ENCODE data around the gene TRABD2B. TPM values are rescaled to one million over a fixed set of nuclear protein-coding genes. Genes with fewer than 3 reads are reported as not detected.

The TRABD2B gene
- total and polyA plus RNA-seq, 2 experiments from 2014 or later = 1.6 to 2.0 TPM

GRCh38 chr1:47963568-47964358 is 33.4 kb downstream of the TRABD2B start:
- no peak overlapping the region for H3K27ac ChIP-seq (ENCODE audit: low read depth)
- H3F3A ChIP-seq (replicated peaks; ENCODE audit: low read depth) = no peaks in the 10 kb centered on the region
- no peaks in the 10 kb centered on the region for H3K4me1 ChIP-seq (ENCODE audit: insufficient read depth)
- H2AFZ ChIP-seq = no peak overlapping the region
- Mint-ChIP-seq H3K9me3 (peaks cover 16% of the 10 kb centered on the region; the same call in 2 of the 3 replicates), H3K4me1 (peaks cover 31% of the 10 kb centered on the region), H3K27me3 (ENCODE audit: insufficient read depth, low read depth, poor library complexity) (peaks cover 4% of the 10 kb centered on the region), H3K36me3 (ENCODE audit: low read depth) (no peaks in the 10 kb centered on the region), H3K27ac (no peak overlapping the region; the same call in 1 of the 2 replicates), H3K4me3 (no peak overlapping the region)
- H3K4me2 ChIP-seq = no peak overlapping the region
- H3K9me2 ChIP-seq (ENCODE audit: insufficient read depth) = no peaks in the 10 kb centered on the region
- TF ChIP-seq POLR2AphosphoS5 (IDR thresholded peaks at IDR 0.05; ENCODE audit: low read depth) (no peak), ZNF331 (CRISPR knock-in tag; IDR thresholded peaks at IDR 0.05; ENCODE audit: low read depth) (no peak)
- H3K4me3 ChIP-seq = no peak overlapping the region
- no peaks in the 10 kb centered on the region for H3K36me3 ChIP-seq (ENCODE audit: insufficient read depth)
- DNase-seq (ENCODE audit: low spot score) (no peak), ATAC-seq (no peak)
- H3K79me2 ChIP-seq (replicated peaks; ENCODE audit: insufficient read depth) = no peaks in the 10 kb centered on the region; the same call in 1 of the 2 replicates
- no peaks in the 10 kb centered on the region for H3K27me3 ChIP-seq (ENCODE audit: insufficient read depth)
- H4K20me1 ChIP-seq (replicated peaks; ENCODE audit: insufficient read depth) = no peaks in the 10 kb centered on the region; the same call in 1 of the 2 replicates

DNA sequence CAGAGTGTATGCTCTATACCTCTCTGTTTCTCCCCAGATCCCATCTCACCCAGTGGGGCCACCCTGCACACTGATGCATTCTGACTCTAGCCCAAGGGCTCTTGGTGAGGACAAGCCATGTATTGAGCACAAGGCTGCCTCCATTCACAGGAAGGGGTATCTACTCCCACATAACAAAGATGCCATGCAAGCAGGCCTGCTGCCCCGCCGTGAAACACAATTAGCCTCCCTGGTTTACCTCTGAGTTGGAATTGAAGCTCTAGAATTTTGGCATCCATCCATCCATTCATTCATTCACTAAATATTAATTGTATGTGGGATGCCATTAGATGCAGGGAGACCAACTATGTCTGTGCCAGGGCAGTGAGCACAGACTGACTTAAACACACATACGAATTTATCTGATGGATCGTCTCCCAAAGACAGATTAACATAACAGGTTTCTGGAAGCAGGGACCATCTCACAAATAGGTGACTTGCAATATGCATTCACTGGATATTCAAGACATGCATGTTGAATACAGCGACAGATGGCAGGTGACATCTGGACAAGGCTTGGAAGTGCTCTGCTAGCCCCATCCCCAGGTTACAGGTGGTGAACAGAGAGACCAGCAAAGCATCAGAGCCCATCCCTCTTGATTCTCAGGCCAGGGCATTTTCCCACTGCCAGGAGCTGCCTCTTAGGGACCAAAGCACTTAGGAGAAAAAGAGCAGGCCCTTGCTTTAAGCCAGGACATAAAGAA is 34.3 kb downstream of the TRABD2B start:
- peaks cover 4% of the 10 kb centered on the region for H3K27me3 Mint-ChIP-seq (ENCODE audit: insufficient read depth, low read depth, poor library complexity)
- no peak overlapping the region for H3K27ac Mint-ChIP-seq
- Histone ChIP-seq H4K20me1 (replicated peaks; ENCODE audit: insufficient read depth) (no peaks in the 10 kb centered on the region; the same call in 1 of the 2 replicates), H3K36me3 (ENCODE audit: insufficient read depth) (no peaks in the 10 kb centered on the region), H3K4me2 (no peak overlapping the region), H3K27me3 (ENCODE audit: insufficient read depth) (no peaks in the 10 kb centered on the region), H3K27ac (ENCODE audit: low read depth) (no peak overlapping the region), H3K9me2 (ENCODE audit: insufficient read depth) (no peaks in the 10 kb centered on the region), H3K4me1 (ENCODE audit: insufficient read depth) (no peaks in the 10 kb centered on the region), H3K4me3 (no peak overlapping the region), H3F3A (replicated peaks; ENCODE audit: low read depth) (no peaks in the 10 kb centered on the region), H3K79me2 (replicated peaks; ENCODE audit: insufficient read depth) (no peaks in the 10 kb centered on the region; the same call in 1 of the 2 replicates), H2AFZ (no peak overlapping the region)
- no peaks in the 10 kb centered on the region for H3K36me3 Mint-ChIP-seq (ENCODE audit: low read depth)
- H3K4me1 Mint-ChIP-seq = peaks cover 26% of the 10 kb centered on the region
- no peak overlapping the region for H3K4me3 Mint-ChIP-seq
- DNase-seq (ENCODE audit: low spot score) (no peak), ATAC-seq (peak; percentile 73)
- H3K9me3 Mint-ChIP-seq = peaks cover 16% of the 10 kb centered on the region; the same call in 2 of the 3 replicates
- TF ChIP-seq STAT1 (IDR thresholded peaks at IDR 0.05; ENCODE audit: unreplicated experiment) = no peak
- TF ChIP-seq, protein P1, sequence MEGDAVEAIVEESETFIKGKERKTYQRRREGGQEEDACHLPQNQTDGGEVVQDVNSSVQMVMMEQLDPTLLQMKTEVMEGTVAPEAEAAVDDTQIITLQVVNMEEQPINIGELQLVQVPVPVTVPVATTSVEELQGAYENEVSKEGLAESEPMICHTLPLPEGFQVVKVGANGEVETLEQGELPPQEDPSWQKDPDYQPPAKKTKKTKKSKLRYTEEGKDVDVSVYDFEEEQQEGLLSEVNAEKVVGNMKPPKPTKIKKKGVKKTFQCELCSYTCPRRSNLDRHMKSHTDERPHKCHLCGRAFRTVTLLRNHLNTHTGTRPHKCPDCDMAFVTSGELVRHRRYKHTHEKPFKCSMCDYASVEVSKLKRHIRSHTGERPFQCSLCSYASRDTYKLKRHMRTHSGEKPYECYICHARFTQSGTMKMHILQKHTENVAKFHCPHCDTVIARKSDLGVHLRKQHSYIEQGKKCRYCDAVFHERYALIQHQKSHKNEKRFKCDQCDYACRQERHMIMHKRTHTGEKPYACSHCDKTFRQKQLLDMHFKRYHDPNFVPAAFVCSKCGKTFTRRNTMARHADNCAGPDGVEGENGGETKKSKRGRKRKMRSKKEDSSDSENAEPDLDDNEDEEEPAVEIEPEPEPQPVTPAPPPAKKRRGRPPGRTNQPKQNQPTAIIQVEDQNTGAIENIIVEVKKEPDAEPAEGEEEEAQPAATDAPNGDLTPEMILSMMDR (conservative IDR thresholded peaks at IDR 0.05; ENCODE audit: low read depth in 2 of 2) = no peak
- TF ChIP-seq CREB1 (CRISPR knock-in tag; IDR thresholded peaks at IDR 0.05; ENCODE audit: low read depth) = no peak
- no peak for TF ChIP-seq NANOG (IDR thresholded peaks at IDR 0.05; ENCODE audit: borderline replicate concordance)
- no peak for TF ChIP-seq POLR2AphosphoS5 (IDR thresholded peaks at IDR 0.05; ENCODE audit: low read depth)
- no peak for TF ChIP-seq ZNF331 (CRISPR knock-in tag; IDR thresholded peaks at IDR 0.05; ENCODE audit: low read depth)
- no peak for TF ChIP-seq ZNF114 (CRISPR knock-in tag; IDR thresholded peaks at IDR 0.05)
- TF ChIP-seq, protein P2, sequence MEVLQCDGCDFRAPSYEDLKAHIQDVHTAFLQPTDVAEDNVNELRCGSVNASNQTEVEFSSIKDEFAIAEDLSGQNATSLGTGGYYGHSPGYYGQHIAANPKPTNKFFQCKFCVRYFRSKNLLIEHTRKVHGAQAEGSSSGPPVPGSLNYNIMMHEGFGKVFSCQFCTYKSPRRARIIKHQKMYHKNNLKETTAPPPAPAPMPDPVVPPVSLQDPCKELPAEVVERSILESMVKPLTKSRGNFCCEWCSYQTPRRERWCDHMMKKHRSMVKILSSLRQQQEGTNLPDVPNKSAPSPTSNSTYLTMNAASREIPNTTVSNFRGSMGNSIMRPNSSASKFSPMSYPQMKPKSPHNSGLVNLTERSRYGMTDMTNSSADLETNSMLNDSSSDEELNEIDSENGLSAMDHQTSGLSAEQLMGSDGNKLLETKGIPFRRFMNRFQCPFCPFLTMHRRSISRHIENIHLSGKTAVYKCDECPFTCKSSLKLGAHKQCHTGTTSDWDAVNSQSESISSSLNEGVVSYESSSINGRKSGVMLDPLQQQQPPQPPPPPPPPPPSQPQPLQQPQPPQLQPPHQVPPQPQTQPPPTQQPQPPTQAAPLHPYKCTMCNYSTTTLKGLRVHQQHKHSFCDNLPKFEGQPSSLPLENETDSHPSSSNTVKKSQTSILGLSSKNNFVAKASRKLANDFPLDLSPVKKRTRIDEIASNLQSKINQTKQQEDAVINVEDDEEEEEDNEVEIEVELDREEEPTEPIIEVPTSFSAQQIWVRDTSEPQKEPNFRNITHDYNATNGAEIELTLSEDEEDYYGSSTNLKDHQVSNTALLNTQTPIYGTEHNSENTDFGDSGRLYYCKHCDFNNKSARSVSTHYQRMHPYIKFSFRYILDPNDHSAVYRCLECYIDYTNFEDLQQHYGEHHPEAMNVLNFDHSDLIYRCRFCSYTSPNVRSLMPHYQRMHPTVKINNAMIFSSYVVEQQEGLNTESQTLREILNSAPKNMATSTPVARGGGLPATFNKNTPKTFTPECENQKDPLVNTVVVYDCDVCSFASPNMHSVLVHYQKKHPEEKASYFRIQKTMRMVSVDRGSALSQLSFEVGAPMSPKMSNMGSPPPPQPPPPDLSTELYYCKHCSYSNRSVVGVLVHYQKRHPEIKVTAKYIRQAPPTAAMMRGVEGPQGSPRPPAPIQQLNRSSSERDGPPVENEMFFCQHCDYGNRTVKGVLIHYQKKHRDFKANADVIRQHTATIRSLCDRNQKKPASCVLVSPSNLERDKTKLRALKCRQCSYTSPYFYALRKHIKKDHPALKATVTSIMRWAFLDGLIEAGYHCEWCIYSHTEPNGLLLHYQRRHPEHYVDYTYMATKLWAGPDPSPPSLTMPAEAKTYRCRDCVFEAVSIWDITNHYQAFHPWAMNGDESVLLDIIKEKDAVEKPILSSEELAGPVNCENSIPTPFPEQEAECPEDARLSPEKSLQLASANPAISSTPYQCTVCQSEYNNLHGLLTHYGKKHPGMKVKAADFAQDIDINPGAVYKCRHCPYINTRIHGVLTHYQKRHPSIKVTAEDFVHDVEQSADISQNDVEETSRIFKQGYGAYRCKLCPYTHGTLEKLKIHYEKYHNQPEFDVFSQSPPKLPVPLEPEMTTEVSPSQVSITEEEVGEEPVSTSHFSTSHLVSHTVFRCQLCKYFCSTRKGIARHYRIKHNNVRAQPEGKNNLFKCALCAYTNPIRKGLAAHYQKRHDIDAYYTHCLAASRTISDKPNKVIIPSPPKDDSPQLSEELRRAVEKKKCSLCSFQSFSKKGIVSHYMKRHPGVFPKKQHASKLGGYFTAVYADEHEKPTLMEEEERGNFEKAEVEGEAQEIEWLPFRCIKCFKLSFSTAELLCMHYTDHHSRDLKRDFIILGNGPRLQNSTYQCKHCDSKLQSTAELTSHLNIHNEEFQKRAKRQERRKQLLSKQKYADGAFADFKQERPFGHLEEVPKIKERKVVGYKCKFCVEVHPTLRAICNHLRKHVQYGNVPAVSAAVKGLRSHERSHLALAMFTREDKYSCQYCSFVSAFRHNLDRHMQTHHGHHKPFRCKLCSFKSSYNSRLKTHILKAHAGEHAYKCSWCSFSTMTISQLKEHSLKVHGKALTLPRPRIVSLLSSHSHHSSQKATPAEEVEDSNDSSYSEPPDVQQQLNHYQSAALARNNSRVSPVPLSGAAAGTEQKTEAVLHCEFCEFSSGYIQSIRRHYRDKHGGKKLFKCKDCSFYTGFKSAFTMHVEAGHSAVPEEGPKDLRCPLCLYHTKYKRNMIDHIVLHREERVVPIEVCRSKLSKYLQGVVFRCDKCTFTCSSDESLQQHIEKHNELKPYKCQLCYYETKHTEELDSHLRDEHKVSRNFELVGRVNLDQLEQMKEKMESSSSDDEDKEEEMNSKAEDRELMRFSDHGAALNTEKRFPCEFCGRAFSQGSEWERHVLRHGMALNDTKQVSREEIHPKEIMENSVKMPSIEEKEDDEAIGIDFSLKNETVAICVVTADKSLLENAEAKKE (CRISPR knock-in tag; IDR thresholded peaks at IDR 0.05) = no peak
- no peak for TF ChIP-seq EZH2phosphoT487 (IDR thresholded peaks at IDR 0.05; ENCODE audit: unreplicated experiment)
